Keratinocyte (primary cell): ENCODE data around the gene TRMT1. TPM values are rescaled to one million over a fixed set of nuclear protein-coding genes. Genes with fewer than 3 reads are reported as not detected.

Source experiments
- DNase-seq: peaks from one replicate; pipeline ENCODE4 v3.0.0-alpha.2; 2011; ENCODE audit warnings: low read depth, missing footprints, low spot score
- FAIRE-seq: peaks from 2 replicates; lab custom pipeline; 2011; peaks lifted over from hg19 to GRCh38; lab: Jason Lieb, UNC
- H2AFZ ChIP-seq: 2 replicates; pipeline ENCODE4 v1.6.0; 2012; ENCODE audit warnings: low read length, control low read depth, inconsistent platforms; ENCODE audit not compliant: control insufficient read depth
- H3K27ac ChIP-seq: 2 replicates; pipeline ENCODE4 v1.5.1; 2011; ENCODE audit warnings: low read length; ENCODE audit not compliant: control insufficient read depth, insufficient read depth
- H3K27me3 ChIP-seq: 3 replicates; pipeline ENCODE4 v1.6.0; 2011; ENCODE audit warnings: low read length; ENCODE audit not compliant: control insufficient read depth, insufficient read depth; ENCODE audit errors: extremely low read depth
- H3K36me3 ChIP-seq, 2 experiments: 2 replicates in 1 of 2; 3 replicates in 1 of 2; pipeline ENCODE4 v1.5.1; 2011; ENCODE audit warnings: low read length in 2 of 2, mild to moderate bottlenecking in 1 of 2; ENCODE audit not compliant: control insufficient read depth in 2 of 2, insufficient read depth in 2 of 2; ENCODE audit errors: extremely low read depth in 1 of 2
- H3K4me1 ChIP-seq: 3 replicates; pipeline ENCODE4 v1.5.1; 2011; ENCODE audit warnings: low read length; ENCODE audit not compliant: control insufficient read depth, insufficient read depth; ENCODE audit errors: extremely low read depth
- H3K4me2 ChIP-seq: 3 replicates; pipeline ENCODE4 v1.6.0; 2011; ENCODE audit warnings: low read depth, low read length; ENCODE audit not compliant: control insufficient read depth, insufficient read depth; ENCODE audit errors: extremely low read depth
- H3K4me3 ChIP-seq, 3 experiments: fragments of 200-600 bp in 1 of 3; sonication (generic) in 1 of 3; 2 replicates in 2 of 3; 3 replicates in 1 of 3; pipeline ENCODE4 v1.5.1; 2011 to 2016; ENCODE audit warnings: low read length in 3 of 3, mild to moderate bottlenecking in 3 of 3, control low read depth in 2 of 3, inconsistent platforms in 1 of 3, low read depth in 1 of 3, mixed read lengths in 1 of 3, mixed run types in 1 of 3, moderate library complexity in 1 of 3; ENCODE audit not compliant: control insufficient read depth in 2 of 3, insufficient read depth in 2 of 3; ENCODE audit errors: extremely low read depth in 1 of 3
- H3K79me2 ChIP-seq: 2 replicates; pipeline ENCODE4 v1.6.0; 2012; ENCODE audit warnings: low read length; ENCODE audit not compliant: control insufficient read depth, insufficient read depth
- H3K9ac ChIP-seq: 3 replicates; pipeline ENCODE4 v1.6.0; 2011; ENCODE audit warnings: low read length; ENCODE audit not compliant: control insufficient read depth, insufficient read depth; ENCODE audit errors: extremely low read depth
- H3K9me1 ChIP-seq: 3 replicates; pipeline ENCODE4 v1.6.0; 2011; ENCODE audit warnings: low read length; ENCODE audit not compliant: control insufficient read depth, insufficient read depth; ENCODE audit errors: extremely low read depth
- H3K9me3 ChIP-seq: 2 replicates; pipeline ENCODE4 v1.5.1; 2012; ENCODE audit warnings: low read depth, low read length; ENCODE audit not compliant: control insufficient read depth
- H4K20me1 ChIP-seq: 3 replicates; pipeline ENCODE4 v1.6.0; 2011; ENCODE audit warnings: low read length; ENCODE audit not compliant: control insufficient read depth, insufficient read depth; ENCODE audit errors: extremely low read depth
- CTCF ChIP-seq, 3 experiments: IDR thresholded peaks in 1 of 3; conservative IDR thresholded peaks in 1 of 3; optimal IDR thresholded peaks in 1 of 3; 2 replicates in 2 of 3; 3 replicates in 1 of 3; pipeline versions ENCODE3 to v1.5.1; 2011; ENCODE audit warnings: low read length in 3 of 3, mild to moderate bottlenecking in 3 of 3, moderate library complexity in 2 of 3, control low read depth in 1 of 3, inconsistent platforms in 1 of 3; ENCODE audit not compliant: insufficient read depth in 2 of 3; ENCODE audit errors: extremely low read depth in 1 of 3
- EZH2 ChIP-seq: IDR thresholded peaks from one replicate; pipeline ENCODE4 v1.6.1; 2012; ENCODE audit warnings: inconsistent platforms, mild to moderate bottlenecking, low read length, moderate library complexity
- dilution Hi-C: fragments of 300-500 bp; cut with MboI; formaldehyde crosslinking; loops from one replicate; pipeline ENCODE4 v1.7.0; 2020; ENCODE audit warnings: low sequenced_read_pairs; ENCODE audit not compliant: extremely low pct_ligation_motif_present
- polyA plus RNA-seq, 5 experiments: library from polyadenylated mRNA; depleted of rRNA in 3 of 5; stranded (reverse) in 3 of 5; stranded (forward) in 1 of 5; unstranded in 1 of 5; fragments of >200 nt; gene quantifications; 1 replicate in 1 of 5; 2 replicates in 3 of 5; 3 replicates in 1 of 5; pipeline versions ENCODE4 v1.2.1 to v1.2.3, GENCODE V29; 2011 to 2012; ENCODE audit warnings: missing spikeins in 2 of 5, low read depth in 1 of 5, low replicate concordance in 1 of 5

Gene TRMT1
- polyA plus RNA-seq, 1 donor (not counting 4 experiments of a cell fraction or from before 2014, with no cell fraction given): 30.9 TPM

- Histone ChIP-seq H3K4me2 (peak overlapping the region; percentile 91), H3K9ac (peak overlapping the region; percentile 84), H2AFZ (no peak overlapping the region), H3K9me1 (no peaks in the 10 kb centered on the region), H3K27ac (peak overlapping the region; percentile 96), H3K79me2 (peaks cover 30% of the 10 kb centered on the region), H3K36me3 (peaks cover 2 to 16% of the 10 kb centered on the region in 2 experiments), H3K27me3 (no peaks in the 10 kb centered on the region), H3K4me1 (peaks cover 13% of the 10 kb centered on the region), H3K9me3 (no peaks in the 10 kb centered on the region), H4K20me1 (peaks cover 9% of the 10 kb centered on the region), H3K4me3 (peak overlapping the region; percentile 62 to 99 (median 96))
- dilution Hi-C loops: no loop called here
- TF ChIP-seq EZH2: no peak
- TF ChIP-seq CTCF (optimal IDR thresholded peaks at IDR 0.05 in 1 of 3, IDR thresholded peaks at IDR 0.05 in 1 of 3, conservative IDR thresholded peaks at IDR 0.05 in 1 of 3; ENCODE audit: extremely low read depth in 1 of 3, insufficient read depth in 2 of 3, low read length in 3 of 3): no peak
- DNase-seq (no peak), FAIRE-seq (no peak)
Measured at GRCh38 chr19:13155472-13156359, 39.2 kb upstream of the TRMT1 start.

DNA sequence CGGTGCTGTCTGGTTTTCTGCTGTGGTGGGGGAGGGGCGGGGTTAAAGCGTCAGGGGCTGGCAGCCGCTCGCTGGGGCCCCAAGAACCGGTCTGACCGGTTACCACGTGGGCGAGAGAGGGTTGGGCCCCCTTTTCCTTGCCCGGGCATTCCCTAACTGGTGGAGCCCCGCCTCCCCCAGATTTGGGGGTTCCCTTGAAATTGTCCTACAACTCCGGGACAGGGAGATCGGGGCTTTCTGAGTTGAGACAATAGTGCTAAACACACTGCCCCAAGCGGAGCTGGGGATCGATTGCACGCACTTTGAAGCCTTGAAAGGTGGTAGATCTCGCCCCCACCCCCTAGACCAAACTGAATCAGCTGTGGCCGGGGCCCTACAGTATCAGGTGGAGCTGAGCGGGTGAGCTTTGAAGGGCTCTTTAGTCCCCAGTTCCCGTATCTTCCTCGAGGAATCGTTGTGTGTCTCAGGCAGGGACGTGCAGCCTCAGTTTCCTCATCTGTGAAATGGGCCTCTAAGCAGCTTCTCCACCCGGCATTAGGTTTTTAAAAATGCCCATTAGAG is 38.5 kb upstream of the TRMT1 start:
- no peak overlapping the region for H2AFZ ChIP-seq
- peak in 2 of 3 experiments; percentile 10 to 32 for TF ChIP-seq CTCF (optimal IDR thresholded peaks at IDR 0.05 in 1 of 3, IDR thresholded peaks at IDR 0.05 in 1 of 3, conservative IDR thresholded peaks at IDR 0.05 in 1 of 3; ENCODE audit: extremely low read depth in 1 of 3, insufficient read depth in 2 of 3, low read length in 3 of 3)
- TF ChIP-seq EZH2: no peak
- no peak for FAIRE-seq

More for the DNA sequence above, 38.5 kb upstream of the TRMT1 start:
- no peaks in the 10 kb centered on the region for H3K9me3 ChIP-seq
- peaks cover 34% of the 10 kb centered on the region for H3K79me2 ChIP-seq
- H4K20me1 ChIP-seq: peaks cover 9% of the 10 kb centered on the region
- peaks cover 13% of the 10 kb centered on the region for H3K4me1 ChIP-seq
- peak overlapping the region; percentile 62 to 99 (median 96) for H3K4me3 ChIP-seq
- no peak for DNase-seq
- H3K36me3 ChIP-seq: peaks cover 2 to 16% of the 10 kb centered on the region in 2 experiments
- peak overlapping the region; percentile 91 for H3K4me2 ChIP-seq
- no peaks in the 10 kb centered on the region for H3K27me3 ChIP-seq
- H3K9ac ChIP-seq: peak overlapping the region; percentile 84
- H3K9me1 ChIP-seq: no peaks in the 10 kb centered on the region
- H3K27ac ChIP-seq: peak overlapping the region; percentile 96
- dilution Hi-C loops: no loop called here
